IMR-90 (cell line): Measurements from ENCODE around the gene MYT1. TPM values are rescaled to one million over a fixed set of nuclear protein-coding genes. Genes with fewer than 3 reads are reported as not detected.

Experiments used
- ATAC-seq: fragments of 200-7000 bp; cut with Tn5 transposase; 2 replicates; pipeline ENCODE4 v1.9.1; 2020; ENCODE audit warnings: low read depth, mild to moderate bottlenecking, moderate library complexity
- BruUV-seq: library from RNA; stranded (reverse); fragments of 400-500 nt; replicated peaks from 2 replicates; lab custom pipeline; 2021; lab: Mats Ljungman, UMichigan
- CTCF ChIA-PET: fragments of 300-600 bp; formaldehyde crosslinking; extraction: SDS; loops from one replicate; lab custom pipeline; 2021; ENCODE audit warnings: antibody characterized with exemption; lab: Yijun Ruan, JAX
- POLR2A ChIA-PET: fragments of 300-600 bp; sonication (Branson Sonifier 250); formaldehyde crosslinking; loops from one replicate; lab custom pipeline; 2022; ENCODE audit warnings: antibody characterized with exemption; ENCODE audit not compliant: unreplicated experiment; lab: Charles Lee
- DNase-seq: peaks from one replicate; pipeline ENCODE4 v3.0.0; 2013
- H2AFZ ChIP-seq: replicated peaks from 2 replicates; pipeline ENCODE3; 2013; ENCODE audit warnings: low read length, mild to moderate bottlenecking; ENCODE audit not compliant: poor library complexity
- H2AK5ac ChIP-seq: 2 replicates; pipeline ENCODE4 v1.6.1; 2013; ENCODE audit warnings: low read depth, low read length, inconsistent platforms
- H2AK9ac ChIP-seq: replicated peaks from 2 replicates; pipeline ENCODE3; 2013; ENCODE audit warnings: mild to moderate bottlenecking, low read depth, low read length, moderate library complexity; ENCODE audit not compliant: poor library complexity
- H2BK120ac ChIP-seq: 2 replicates; pipeline ENCODE4 v1.6.1; 2013; ENCODE audit warnings: low read depth, low read length, inconsistent platforms
- H2BK15ac ChIP-seq: 3 replicates; pipeline ENCODE4 v1.6.1; 2013; ENCODE audit warnings: low read depth, low read length, inconsistent platforms
- H2BK20ac ChIP-seq: 2 replicates; pipeline ENCODE4 v1.6.1; 2013; ENCODE audit warnings: low read depth, mild to moderate bottlenecking, inconsistent platforms, low read length, moderate library complexity
- H2BK5ac ChIP-seq: 2 replicates; pipeline ENCODE4 v1.6.1; 2013; ENCODE audit warnings: mild to moderate bottlenecking, low read depth, low read length, inconsistent platforms; ENCODE audit not compliant: poor library complexity, severe bottlenecking
- H3K14ac ChIP-seq: replicated peaks from 2 replicates; pipeline ENCODE4 v1.6.1; 2013; ENCODE audit warnings: low read depth, low read length, inconsistent platforms
- H3K18ac ChIP-seq: 2 replicates; pipeline ENCODE4 v1.6.1; 2013; ENCODE audit warnings: low read depth, low read length, control low read depth
- H3K23ac ChIP-seq: 2 replicates; pipeline ENCODE4 v1.6.1; 2013; ENCODE audit warnings: low read depth, low read length, inconsistent platforms
- H3K27ac ChIP-seq: 2 replicates; pipeline ENCODE4 v1.5.1; 2013; ENCODE audit warnings: mild to moderate bottlenecking, control low read depth, low read length; ENCODE audit not compliant: insufficient read depth
- H3K27me3 ChIP-seq: 2 replicates; pipeline ENCODE4 v1.6.1; 2013; ENCODE audit warnings: low read length; ENCODE audit not compliant: control insufficient read depth, insufficient read depth
- H3K36me3 ChIP-seq: 2 replicates; pipeline ENCODE4 v1.6.1; 2013; ENCODE audit warnings: low read length, mixed read lengths; ENCODE audit not compliant: control insufficient read depth, insufficient read depth
- H3K4ac ChIP-seq: 2 replicates; pipeline ENCODE4 v1.6.1; 2013; ENCODE audit warnings: low read depth, low read length, inconsistent platforms
- H3K4me1 ChIP-seq: 2 replicates; pipeline ENCODE4 v1.6.1; 2013; ENCODE audit warnings: low read length, mixed read lengths; ENCODE audit not compliant: control insufficient read depth, insufficient read depth
- H3K4me2 ChIP-seq: 2 replicates; pipeline ENCODE4 v1.6.1; 2013; ENCODE audit warnings: low read depth, mild to moderate bottlenecking, control low read depth, low read length, moderate library complexity
- H3K4me3 ChIP-seq: 2 replicates; pipeline ENCODE4 v1.5.1; 2013; ENCODE audit warnings: low read depth, mild to moderate bottlenecking, control low read depth, low read length, moderate library complexity; ENCODE audit not compliant: insufficient read depth
- H3K56ac ChIP-seq: 2 replicates; pipeline ENCODE4 v1.6.1; 2013; ENCODE audit warnings: low read length, inconsistent platforms; ENCODE audit not compliant: insufficient read depth; ENCODE audit errors: extremely low read depth
- H3K79me1 ChIP-seq, 2 experiments: 2 replicates each; pipeline ENCODE4 v1.6.1; 2013; ENCODE audit warnings: low read length in 2 of 2, inconsistent platforms in 1 of 2, low read depth in 1 of 2
- H3K9ac ChIP-seq: 2 replicates; pipeline ENCODE4 v1.6.1; 2013; ENCODE audit warnings: low read depth, low read length, control low read depth
- H3K9me1 ChIP-seq: 2 replicates; pipeline ENCODE4 v1.6.1; 2013; ENCODE audit warnings: low read length, inconsistent platforms; ENCODE audit not compliant: insufficient read depth
- H3K9me3 ChIP-seq: 2 replicates; pipeline ENCODE4 v1.6.1; 2013; ENCODE audit warnings: low read length; ENCODE audit not compliant: control insufficient read depth, insufficient read depth
- H4K20me1 ChIP-seq: 2 replicates; pipeline ENCODE4 v1.6.1; 2013; ENCODE audit warnings: low read length, inconsistent platforms; ENCODE audit not compliant: insufficient read depth
- H4K5ac ChIP-seq: 2 replicates; pipeline ENCODE4 v1.6.1; 2013; ENCODE audit warnings: mild to moderate bottlenecking, low read depth, low read length, control low read depth
- H4K8ac ChIP-seq, 2 experiments: 2 replicates each; pipeline ENCODE4 v1.6.1; 2013; ENCODE audit warnings: low read depth in 2 of 2, low read length in 2 of 2, control low read depth in 1 of 2, inconsistent platforms in 1 of 2
- H4K91ac ChIP-seq: 2 replicates; pipeline ENCODE4 v1.6.1; 2013; ENCODE audit warnings: low read depth, low read length, inconsistent platforms; ENCODE audit not compliant: insufficient read depth
- BHLHE40 ChIP-seq: fragments of 150-350 bp; IDR thresholded peaks from 2 replicates; pipeline ENCODE4 v1.6.1; 2016; ENCODE audit warnings: mild to moderate bottlenecking, low read depth, low read length
- CEBPB ChIP-seq: IDR thresholded peaks from 2 replicates; pipeline ENCODE4 v1.6.1; 2012; ENCODE audit warnings: low read depth, low read length, improper control_type of control experiment
- CHD1 ChIP-seq: IDR thresholded peaks from 2 replicates; pipeline ENCODE4 v1.6.1; 2012; ENCODE audit warnings: low read depth, low read length, improper control_type of control experiment
- CTCF ChIP-seq: conservative IDR thresholded peaks from 2 replicates; pipeline ENCODE4 v1.5.1; 2012; ENCODE audit warnings: mild to moderate bottlenecking, low read depth, low read length, improper control_type of control experiment
- ELK1 ChIP-seq: fragments of 150-350 bp; IDR thresholded peaks from 2 replicates; pipeline ENCODE4 v1.6.1; 2016; ENCODE audit warnings: low read depth, mild to moderate bottlenecking, low read length, moderate library complexity, borderline replicate concordance
- FOS ChIP-seq: fragments of 150-350 bp; IDR thresholded peaks from 2 replicates; pipeline ENCODE4 v1.6.1; 2016; ENCODE audit warnings: low read depth, low read length
- MAFK ChIP-seq: IDR thresholded peaks from 2 replicates; pipeline ENCODE4 v1.6.1; 2012; ENCODE audit warnings: low read depth, low read length, improper control_type of control experiment
- MAZ ChIP-seq: IDR thresholded peaks from 2 replicates; pipeline ENCODE4 v1.6.1; 2012; ENCODE audit warnings: low read depth, mild to moderate bottlenecking, low read length, improper control_type of control experiment, moderate library complexity, borderline replicate concordance
- MXI1 ChIP-seq: IDR thresholded peaks from 2 replicates; pipeline ENCODE4 v1.6.1; 2012; ENCODE audit warnings: low read depth, mild to moderate bottlenecking, low read length, moderate library complexity, borderline replicate concordance
- NFE2L2 ChIP-seq: fragments of 150-350 bp; IDR thresholded peaks from 2 replicates; pipeline ENCODE4 v1.6.1; 2016; ENCODE audit warnings: low read depth, mild to moderate bottlenecking, low read length
- POLR2A ChIP-seq: IDR thresholded peaks from 2 replicates; pipeline ENCODE4 v1.6.1; 2012; ENCODE audit warnings: mild to moderate bottlenecking, low read depth, low read length
- RAD21 ChIP-seq: IDR thresholded peaks from 2 replicates; pipeline ENCODE4 v1.6.1; 2012; ENCODE audit warnings: low read length, improper control_type of control experiment
- RCOR1 ChIP-seq: IDR thresholded peaks from 2 replicates; pipeline ENCODE4 v1.6.1; 2012; ENCODE audit warnings: mild to moderate bottlenecking, low read length, improper control_type of control experiment; ENCODE audit not compliant: insufficient replicate concordance
- RFX5 ChIP-seq: IDR thresholded peaks from 2 replicates; pipeline ENCODE4 v1.8.0; 2012; ENCODE audit warnings: low read depth, mild to moderate bottlenecking, low read length, moderate library complexity
- SMC3 ChIP-seq: fragments of 150-350 bp; IDR thresholded peaks from 2 replicates; pipeline ENCODE4 v1.6.1; 2016; ENCODE audit warnings: low read depth, mild to moderate bottlenecking, antibody characterized with exemption, low read length, moderate library complexity
- USF2 ChIP-seq: fragments of 150-350 bp; IDR thresholded peaks from 2 replicates; pipeline ENCODE4 v1.6.1; 2017; ENCODE audit warnings: mild to moderate bottlenecking, antibody characterized with exemption, low read length, low read depth
- WGBS, 2 experiments: methylation state at CpG; one replicate each; pipeline versions ENCODE4 v1.1.5 to v1.1.7; 2013; ENCODE audit warnings: missing lambda C conversion rate in 2 of 2; ENCODE audit not compliant: insufficient read length in 1 of 2; ENCODE audit errors: extremely low coverage in 2 of 2; 5-methylcytosine and 5-hydroxymethylcytosine counted together
- dilution Hi-C: fragments of 300-500 bp; cut with HindIII; formaldehyde crosslinking; loops from one replicate; pipeline ENCODE4 v1.14.3; 2018; ENCODE audit warnings: low sequenced_read_pairs; ENCODE audit not compliant: unreplicated experiment
- in situ Hi-C: fragments of 300-500 bp; cut with MboI; formaldehyde crosslinking; loops from 3 replicates; pipeline ENCODE4 v1.14.3; 2019; ENCODE audit warnings: low sequenced_read_pairs, inconsistent platforms, mixed read lengths
- intact Hi-C: fragments of 100-400 bp; cut with micrococcal nuclease; formaldehyde crosslinking; loops from 2 replicates; pipeline ENCODE4 v1.10.0; 2022
- polyA plus RNA-seq, 3 experiments: library from polyadenylated mRNA; depleted of rRNA; stranded (reverse); fragments of >200 nt; gene quantifications; 2 replicates each; pipeline ENCODE4 v1.2.3, GENCODE V29; 2012; ENCODE audit warnings: low replicate concordance in 1 of 3
- total RNA-seq: library from RNA; depleted of rRNA; stranded (reverse); fragments of >200 nt; gene quantifications from 2 replicates; pipeline ENCODE4 v1.2.3, GENCODE V29; 2012

Gene MYT1
- total and polyA plus RNA-seq, 2 of the 4 experiments (the other 2 are of a cell fraction), result not detected

GRCh38 chr20:64130876-64131275 lies 33.4 kb upstream of the MYT1 start:
- Histone ChIP-seq H3K4me1 (no peaks in the 10 kb centered on the region), H2AFZ (no peak overlapping the region), H3K36me3 (no peaks in the 10 kb centered on the region), H3K4me2 (no peak overlapping the region), H3K27ac (no peak overlapping the region), H2BK15ac (no peak overlapping the region), H4K91ac (no peak overlapping the region), H3K79me1 (no peaks in the 10 kb centered on the region), H2BK5ac (no peak overlapping the region), H3K9ac (no peak overlapping the region), H2BK120ac (no peak overlapping the region), H4K5ac (no peak overlapping the region), H3K14ac (no peak overlapping the region), H3K4me3 (no peak overlapping the region), H4K20me1 (no peaks in the 10 kb centered on the region), H3K9me3 (no peaks in the 10 kb centered on the region), H3K9me1 (no peaks in the 10 kb centered on the region), H2AK5ac (no peak overlapping the region), H3K56ac (no peak overlapping the region), H3K18ac (no peak overlapping the region), H3K27me3 (peaks cover 10% of the 10 kb centered on the region), H4K8ac (no peak overlapping the region), H2AK9ac (no peak overlapping the region), H2BK20ac (no peak overlapping the region), H3K23ac (no peak overlapping the region), H3K4ac (no peak overlapping the region)
- in situ Hi-C loops (no loop called here), intact Hi-C loops (no loop called here), dilution Hi-C loops (no loop called here)
- CTCF ChIA-PET, result no interaction called here
- DNase-seq (no peak), ATAC-seq (no peak)
- 82% methylated on average over 5 of the region's 10 CpGs; no CpG with 5 or more reads in 1 of the 2 experiments for WGBS, 2 experiments
- POLR2A ChIA-PET, result no interaction called here
- TF ChIP-seq USF2 (no peak), FOS (no peak), NFE2L2 (no peak), MAZ (no peak), CTCF (no peak), CHD1 (no peak), SMC3 (no peak), MXI1 (no peak), POLR2A (no peak), MAFK (no peak), RAD21 (no peak), RCOR1 (no peak), BHLHE40 (no peak), RFX5 (no peak), ELK1 (no peak), CEBPB (no peak)
- BruUV-seq, result no TSS peak
